ENCODE results near the gene CRAT.

The CRAT gene

DNA sequence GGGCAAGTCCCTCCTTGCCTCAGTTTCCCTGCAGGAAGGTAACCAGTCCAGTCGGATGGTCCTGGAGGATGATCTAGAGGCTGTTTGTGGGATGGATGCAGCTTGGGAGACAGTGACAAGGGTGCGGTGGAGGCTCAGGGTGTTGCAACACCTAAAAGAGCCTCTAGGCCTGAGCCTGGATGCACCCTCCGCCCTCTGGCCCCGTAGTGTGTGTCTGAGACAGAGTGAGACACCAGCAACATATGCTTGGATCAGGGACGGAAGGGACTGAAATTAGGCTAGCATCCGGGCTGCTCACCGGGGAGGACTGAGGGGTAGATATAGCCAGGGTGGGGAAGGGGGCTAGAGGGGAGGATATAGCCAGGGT, 1.1 kb downstream of the CRAT start:
- peak; percentile 46 for DNase-seq

DNA sequence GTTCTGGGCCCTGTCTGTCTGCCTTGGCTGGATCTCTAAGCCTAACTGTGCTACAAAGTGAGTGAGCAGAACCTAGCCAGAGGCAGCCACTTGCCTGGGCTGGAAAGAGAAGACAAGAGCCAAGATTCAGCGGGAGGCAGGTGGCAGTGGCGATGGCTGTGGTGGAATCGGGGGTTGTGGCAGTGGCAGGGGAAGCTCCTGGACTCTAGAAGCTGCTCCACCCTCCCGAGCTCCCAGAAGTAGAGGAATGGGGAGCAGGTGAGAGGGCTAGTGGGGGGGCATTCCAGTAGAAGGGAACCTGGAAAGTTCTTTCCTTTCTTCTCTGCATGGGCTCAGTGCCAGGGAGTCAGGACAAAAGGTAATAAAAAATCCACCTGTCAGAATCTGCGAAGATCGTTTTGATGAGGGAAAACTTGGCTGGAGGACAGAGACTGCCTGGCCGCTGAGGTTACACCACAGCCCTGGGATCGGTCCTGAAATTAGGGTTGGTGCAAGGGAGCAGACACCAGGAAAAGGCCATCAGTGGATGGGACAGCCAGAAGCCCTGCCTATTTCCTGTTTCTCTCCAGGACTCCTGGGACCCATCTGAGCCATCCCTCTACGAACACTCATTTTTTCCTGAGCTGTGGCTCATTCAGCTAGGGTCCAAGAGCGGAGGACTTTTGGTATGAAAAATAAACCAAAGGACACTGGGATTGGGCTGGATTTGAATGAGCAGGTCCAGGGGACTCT, 1.6 kb downstream of the CRAT start:
- DNase-seq: no peak

DNA sequence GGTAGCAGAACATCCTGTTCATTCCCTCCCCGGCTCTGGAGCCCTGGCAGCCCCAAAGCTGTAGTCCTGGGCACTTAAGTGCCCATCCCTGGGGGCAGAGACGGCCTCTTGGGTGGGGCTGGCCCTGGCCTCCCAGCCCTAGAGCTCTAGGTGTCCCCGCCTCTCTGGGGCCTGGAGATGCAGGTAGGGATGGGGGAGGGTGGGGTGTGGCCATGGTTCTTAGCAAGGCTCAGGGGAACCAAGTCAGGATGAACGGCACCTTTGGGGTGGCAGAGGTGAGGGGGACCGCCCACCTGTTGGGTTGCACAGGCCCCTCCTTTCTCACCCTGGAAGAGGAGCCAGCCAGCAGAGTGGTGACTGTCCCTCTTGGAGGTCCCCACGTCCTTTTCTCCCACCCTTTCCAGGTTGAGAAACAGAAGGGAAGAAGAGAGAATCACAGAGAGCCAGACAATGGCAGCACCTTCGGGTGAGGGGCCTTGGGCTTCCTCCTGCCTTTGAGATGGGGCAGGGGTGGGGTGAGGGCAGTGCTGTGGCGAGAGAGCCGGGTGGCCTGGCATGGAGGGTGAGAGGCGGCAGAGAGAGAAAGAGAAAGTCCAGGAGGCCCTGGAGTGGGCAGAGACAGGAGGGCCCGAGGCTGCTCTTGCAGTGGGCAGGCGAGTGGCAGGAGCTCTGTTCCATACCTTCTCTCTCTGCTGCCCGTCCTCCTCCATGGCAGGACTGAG, 2.3 kb downstream of the CRAT start:
- DNase-seq: no peak

DNA sequence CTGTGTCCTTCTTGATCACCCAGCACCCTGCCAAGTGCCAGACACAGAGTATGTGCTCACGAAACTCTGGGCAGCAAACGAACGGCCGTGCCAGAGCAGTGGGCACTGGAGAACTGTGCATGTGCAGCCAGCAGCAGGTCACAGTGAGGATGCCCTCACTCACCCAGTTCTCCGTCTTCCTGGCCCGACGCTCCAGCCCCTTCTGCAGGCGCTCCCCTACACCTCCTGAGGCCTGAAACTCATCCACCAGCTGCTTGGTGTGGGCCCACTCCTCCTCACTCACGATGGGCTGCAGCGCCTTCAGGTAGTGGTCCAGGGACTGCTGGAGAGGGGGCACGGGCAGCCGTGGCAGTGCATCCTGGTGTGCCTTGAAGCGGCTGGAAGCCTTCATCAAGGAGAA, 2.9 kb downstream of the CRAT start:
- DNase-seq: no peak

DNA sequence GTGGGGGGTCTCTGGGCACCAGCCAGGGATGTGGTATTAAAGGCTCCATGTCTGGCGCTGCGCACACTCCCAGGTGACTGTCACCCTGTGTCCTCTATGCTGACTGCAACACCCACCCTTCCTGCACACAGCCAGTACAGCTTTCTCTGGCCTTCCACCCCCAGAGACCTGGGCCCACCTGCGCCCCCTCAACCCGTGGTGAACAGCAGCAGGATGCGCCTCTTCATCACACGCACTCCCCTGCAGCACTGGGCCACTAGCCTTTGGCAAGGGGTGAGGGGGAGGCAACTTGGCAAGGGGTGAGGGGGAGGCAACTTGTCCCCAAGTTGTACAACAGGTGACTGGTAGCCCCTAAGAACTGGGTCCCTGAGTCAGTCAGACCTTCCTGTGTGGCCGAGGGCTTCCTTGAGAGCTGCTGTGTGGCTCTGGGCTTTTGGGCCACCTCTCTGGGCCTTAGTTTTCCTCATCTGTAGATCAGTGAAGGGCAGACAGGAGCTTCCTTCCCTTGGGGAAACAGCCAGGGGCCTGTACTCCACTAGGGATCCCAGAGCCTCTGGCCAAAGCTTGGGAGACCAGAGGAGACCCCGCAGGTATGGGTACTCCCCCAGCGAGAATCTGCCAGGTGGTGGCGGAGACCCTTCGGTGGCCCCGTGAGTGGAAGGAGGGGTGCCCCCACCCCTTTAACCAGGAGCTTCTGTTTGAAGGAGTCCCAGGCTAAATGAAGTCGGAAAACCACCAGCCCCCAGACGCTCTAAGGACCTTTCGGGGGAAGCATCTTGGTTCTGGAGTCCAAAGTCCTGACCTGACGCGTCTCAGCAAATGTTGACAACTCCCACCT, 4.5 kb downstream of the CRAT start:
- DNase-seq: no peak

DNA sequence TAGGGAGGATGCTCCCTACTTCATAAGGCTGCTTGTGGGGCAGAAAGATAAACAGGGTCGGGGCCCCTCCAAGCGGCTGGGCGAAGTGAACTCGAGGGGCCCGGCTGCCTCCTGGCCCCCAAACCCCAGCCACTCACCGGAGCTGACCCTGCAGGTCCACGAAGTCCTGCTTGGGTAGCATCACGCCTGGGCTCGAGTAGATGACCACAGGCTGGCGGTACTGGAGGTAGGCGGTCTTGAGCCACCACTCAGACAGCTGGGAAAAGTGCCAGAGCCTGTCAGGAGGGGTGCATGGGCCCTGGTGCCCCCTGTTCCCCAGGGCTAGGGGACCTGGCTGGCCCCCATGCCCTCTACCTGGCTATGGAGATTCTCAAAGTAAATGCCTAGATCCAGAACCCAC, 6.5 kb downstream of the CRAT start:
- no peak for DNase-seq

DNA sequence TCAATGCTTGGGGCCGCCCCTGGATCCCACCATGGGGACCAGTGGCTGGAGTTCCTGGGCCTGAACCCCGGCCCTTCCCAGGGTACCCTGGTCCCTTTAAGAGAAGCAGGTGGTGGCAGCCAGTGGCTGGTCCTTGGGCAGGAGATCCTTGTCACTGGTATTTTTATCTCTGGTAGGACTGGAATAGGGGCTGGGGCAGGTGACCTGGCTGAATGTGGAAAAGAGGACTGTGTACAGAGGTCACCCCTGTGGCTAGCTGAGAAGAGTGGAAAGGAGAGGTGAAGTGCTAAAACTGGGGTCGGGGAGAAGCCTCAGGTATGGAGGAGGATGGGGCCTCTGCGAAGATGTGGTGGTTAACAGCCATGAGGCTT, 7.0 kb downstream of the CRAT start:
- DNase-seq: no peak

DNA sequence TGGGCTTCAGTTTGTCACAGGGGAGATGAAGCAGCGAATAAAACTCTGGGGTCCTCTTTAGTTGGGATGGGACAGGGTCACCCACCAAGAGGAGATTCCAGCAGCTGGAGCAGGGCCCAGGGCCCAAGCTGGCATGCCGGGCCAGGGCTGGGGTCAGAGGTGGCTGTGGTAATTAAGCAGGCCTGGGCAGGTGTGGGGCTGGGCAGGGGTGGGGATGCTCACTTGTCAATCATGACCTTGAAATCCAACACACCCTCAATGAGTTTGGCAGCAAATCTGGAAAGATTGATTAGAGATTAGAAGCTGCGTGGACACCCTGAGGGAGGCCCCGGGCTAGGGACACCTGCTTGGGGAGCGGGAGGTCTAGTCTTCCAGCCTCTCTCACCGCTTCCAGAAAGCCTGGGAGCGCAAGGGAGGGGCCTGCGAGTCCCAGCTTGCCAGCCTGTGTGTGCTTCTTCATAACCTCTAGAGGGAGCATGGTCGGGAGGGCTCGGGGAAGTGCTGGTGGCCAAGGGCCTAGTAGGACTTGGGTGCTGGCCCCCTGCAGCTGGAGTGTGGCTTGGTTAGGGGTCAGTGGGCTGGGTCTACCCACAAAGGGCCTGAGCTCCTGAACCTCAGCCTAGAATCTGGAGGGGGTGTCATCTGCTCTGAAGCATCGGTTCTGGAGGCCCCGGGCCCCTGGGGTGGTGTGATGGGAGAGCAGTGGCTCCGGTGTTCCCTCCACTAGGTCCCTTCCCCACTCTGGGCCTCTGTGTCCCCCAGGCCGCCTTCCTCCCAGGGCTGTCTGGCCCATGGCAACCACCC, 7.6 kb downstream of the CRAT start:
- DNase-seq: peak; percentile 59

DNA sequence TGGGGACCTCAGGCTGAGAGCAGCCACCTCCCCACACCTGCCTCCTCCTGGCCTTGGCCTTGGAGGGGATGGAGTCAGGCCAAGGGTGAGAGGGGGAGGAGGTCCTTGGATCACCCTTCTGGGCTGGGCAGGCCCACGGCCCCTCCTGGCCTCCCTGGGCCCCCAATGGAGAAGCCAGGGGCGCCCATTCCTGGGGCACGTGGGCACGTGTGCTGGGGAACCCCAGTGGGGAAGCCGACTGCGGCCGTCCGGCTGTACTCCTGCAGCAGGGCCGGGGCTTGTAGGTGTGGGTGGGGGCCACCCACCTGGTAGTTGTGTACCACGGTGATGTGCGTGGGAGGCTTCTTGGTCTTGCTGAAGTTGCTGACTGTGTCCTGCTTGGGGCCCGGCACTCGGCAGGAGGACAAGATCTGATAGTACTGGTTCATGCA, 8.5 kb downstream of the CRAT start:
- no peak for DNase-seq

DNA sequence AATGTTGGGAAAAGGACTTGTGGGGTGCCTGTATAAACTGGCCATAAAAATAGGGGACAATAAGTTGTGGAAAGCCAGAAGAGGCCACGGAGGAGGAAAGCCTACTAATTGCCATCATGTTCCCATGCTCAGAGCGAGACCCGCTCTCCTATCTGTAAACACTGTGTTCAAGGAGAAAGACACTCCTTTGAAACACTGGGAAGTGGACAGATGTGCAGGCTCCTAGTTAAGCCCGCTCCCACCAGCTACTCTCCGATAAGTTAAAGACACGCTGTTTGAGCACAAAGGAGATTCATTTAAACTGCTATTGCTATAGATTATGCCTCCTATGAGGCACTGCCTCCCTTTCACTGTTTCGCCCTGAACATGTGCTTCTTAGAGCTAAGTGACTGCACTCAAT, 9.3 kb downstream of the CRAT start:
- DNase-seq: no peak

DNA sequence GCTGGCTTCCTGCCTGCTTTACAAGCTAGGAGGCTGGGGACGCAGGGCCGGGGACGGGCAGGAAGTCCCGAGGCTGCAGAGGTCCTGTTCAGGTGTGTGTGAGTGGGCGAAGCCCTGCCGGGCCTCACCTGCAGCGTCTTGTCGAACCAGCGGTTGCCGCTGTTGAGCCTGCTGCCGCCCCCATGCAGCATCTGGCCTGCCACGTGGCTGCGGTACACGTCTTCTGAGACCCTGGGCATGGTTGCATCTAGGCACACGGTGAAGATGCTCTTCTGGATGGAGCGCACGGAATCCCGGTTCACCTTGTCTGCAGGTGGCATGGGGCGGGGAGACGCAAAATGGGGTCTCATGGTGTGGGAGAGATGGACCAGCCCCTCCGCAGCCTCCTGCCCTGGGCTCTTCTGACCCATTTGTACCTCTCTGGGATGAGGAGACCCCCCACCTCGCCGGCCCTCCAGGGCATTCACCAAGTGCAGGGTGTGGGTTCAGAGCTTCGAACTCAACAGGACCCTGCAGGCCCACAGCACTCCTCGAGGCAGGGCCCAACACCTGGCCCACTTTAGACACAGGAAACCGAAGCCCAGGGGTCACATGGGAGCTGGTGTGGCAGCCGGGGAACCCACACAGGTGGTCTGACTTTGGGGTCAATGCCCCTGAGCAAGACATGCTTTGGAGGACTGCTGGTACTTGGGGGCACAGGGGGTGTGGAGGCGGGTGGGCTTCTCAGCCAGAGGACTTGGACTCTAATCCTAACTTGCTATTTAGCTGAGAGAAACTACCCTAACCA, 10.0 kb downstream of the CRAT start:
- DNase-seq: no peak

DNA sequence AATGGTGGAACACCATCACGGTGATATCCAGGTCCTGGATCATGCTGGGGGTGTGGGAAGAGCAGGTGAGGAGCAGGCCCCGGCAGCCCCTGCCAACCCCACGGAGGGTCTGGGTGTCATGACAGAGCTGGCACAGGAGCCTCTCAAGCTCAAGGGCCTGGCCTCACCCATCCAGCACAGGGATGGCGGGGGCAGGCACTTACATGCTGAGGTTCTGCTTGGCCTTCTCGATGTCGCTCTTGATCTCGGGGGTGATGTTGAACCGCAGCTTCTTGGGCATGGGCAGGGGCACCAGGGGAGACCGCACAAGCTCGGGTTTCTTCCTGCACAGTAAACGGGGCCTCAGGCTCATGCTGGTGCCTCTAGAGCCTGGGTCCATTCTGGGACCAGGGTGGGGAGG, 12.3 kb downstream of the CRAT start:
- DNase-seq: no peak

DNA sequence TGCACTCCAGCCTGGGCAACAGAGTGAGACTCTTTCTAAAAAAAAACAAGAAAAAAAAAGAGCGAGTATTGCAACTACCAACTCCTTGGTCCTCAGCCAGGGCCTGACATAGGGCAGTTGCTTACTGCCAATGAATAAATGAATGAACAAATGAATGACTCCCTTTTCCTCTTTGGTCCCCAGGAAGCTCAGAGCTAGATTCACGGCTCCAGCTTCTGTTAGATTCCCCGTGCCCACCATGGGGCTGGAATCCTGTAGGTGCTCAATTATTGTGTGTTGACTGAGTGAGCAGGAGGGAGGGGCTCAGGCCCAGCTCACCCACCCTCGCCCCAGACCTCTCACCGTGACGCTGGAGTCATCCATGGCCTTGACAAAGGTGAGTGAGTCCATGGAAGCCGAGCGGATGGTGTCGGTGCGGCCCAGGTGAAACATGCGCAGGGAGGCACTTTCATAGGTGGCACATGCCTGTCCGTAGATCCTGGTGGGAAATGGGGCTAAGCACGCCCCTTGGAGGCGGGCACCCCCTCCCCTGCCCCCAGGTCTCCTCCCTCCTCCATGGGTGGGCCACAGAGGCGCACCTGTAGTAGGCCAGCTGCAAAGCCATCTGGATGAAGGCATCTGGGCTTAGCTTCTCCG, 12.8 kb downstream of the CRAT start:
- no peak for DNase-seq

DNA sequence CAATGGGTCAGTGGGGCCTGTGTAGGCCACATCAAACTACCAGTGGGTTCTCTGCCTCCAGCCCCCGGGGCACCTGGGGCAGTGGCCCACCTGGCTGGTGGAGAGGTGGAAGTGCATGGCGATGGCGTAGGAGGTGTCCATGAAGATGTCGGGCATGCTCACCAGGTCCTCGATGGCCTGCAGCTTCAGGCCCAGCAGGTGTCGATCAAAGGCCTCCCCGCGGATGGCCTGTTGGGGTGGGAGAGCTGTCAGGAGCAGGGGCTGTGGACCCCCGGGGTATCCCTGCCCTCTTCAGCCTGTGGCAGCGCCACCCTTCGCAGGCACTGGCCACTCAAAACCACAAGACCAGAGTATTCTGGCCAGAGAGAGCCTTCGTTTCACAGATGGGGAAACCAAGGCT, 14.7 kb downstream of the CRAT start:
- DNase-seq: no peak

DNA sequence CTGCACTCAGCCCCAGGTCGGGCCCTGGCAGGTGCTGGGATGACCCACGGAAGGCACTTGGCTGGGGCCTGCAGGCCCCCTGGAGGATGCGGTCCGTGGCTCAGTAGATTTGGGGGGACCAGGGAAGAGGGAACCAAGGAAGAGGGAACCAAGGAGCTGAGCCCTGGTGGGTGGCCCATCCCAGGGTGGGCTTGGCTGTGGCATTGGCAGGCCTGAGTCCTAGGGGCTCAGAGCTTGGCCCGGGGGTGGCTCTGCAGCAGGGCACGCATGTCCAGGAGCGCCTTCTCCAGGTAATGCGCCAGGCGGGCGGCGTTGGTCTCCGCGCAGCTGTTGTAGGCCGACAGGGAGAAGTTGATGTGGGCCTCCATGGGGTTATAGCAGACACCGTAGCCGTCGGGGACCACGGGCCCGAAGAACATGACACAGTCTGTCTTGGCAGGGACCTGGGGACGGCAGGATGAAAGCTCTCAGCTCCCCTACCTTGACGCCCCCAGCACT, 15.4 kb downstream of the CRAT start:
- DNase-seq: no peak

DNA sequence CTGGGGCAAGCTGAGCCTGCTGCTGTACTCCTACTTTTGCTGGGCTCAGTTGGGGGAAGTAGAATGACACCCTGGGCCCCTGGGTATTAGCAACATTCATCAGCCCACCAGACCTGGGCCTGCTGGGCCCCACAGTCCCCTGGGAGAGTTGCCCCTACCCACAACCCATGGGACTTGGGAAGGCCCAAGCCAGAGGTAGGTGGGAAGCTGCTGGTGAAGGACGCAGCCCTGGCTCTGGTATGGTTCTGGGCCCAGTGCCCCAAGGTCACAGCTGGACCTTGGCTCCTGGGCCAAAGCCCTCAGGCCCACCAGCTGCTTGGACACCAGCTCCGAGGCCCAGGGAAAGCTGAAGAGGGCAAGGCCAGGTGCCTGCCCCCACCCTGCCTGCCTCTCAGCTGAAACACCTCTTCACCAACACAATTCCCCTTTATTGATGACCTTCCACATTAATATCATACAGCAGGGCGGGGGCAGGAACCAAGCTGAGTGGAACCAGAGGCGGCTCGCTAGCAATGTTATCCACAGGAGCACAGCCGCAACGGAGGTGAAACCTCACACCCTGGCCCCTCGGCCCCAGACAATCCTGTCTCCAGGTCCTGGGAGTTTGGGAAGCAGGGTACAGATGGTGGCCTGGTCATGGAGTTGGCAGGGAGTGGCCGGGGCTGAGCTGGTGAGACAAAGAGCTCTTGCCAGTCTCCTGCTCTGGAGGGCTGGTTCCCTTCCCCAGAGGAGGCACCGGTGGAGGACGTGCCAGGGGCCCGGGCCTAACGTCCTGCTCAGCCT, 16.0 kb downstream of the CRAT start:
- DNase-seq: no peak

DNA sequence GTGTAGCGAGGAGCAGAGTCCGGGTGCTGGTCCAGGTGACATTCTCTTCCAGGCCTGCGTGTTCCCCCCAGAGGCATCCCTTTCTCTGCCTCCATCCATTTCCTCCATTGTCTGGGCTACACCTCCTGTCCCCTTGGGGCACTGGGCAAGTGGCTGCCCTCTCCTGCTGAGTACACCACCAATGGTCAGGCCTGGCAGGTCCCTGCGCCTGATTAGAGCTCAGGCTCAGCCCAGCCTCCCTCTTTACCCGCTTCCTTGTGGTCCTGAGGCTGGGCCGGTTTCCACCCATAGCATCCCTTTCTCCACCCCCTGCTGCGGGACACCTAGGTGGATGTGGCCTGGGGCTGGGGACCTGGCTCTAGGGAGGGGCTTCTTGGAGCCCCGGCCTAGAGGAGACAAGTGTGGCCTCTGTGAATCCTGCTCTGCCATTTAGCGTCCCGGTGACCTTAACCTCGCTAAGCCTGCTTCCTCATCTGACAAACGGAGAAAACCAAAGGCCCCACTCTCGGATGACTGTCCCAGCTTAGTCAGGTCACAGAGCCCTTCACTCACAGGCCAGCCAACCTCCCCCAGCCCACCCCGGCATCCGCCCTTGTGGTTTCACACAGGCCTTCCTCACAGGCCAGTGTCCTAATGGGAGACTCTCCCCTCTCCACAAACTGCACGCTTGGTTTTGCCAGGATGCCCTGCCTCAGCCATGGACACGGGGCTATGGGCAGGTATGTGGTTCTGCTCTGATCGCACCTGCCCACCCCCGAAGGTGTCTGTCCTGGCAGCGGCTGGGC, 16.8 kb downstream of the CRAT start:
- no peak for DNase-seq

DNA sequence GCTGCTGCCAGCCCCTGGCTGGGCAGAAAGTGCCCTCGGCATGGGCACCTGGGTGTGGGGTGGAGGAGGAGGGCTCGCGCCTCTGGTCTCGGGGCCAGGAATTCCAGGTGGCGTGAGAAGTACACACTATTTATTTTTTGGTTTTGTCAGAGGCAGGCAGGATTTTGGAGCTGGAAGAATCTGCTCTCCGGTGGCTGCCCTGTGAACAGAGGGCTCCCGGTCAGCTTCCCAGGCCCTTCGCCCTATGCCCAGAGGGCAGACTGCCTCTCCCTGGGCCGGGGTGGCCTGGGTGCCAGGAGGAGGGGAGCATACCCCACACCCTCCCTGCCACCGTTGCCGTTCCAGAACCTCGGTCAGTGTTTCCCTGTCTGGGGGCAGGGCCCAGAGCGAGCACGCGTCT, 21.3 kb downstream of the CRAT start:
- no peak for DNase-seq

DNA sequence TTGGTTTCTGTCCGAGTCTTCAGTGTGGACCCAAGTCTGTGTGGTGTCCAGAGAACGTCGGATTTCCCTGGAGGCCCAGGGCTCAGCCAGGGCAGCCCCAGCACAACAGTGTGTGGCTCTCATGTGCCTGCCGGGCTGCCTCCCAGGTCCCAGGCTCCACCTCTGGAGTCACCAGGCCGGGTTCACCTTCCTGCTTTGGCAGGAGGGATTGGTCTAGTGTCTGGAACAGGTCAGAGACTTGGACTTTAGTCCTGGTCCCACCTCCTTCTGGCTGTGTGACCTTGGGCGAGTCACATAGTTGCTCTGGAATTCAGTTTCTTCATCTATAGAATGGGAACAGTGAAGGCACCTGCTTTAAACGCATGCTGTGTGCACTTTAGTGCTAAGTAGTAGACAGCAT, 26.5 kb downstream of the CRAT start:
- no peak for DNase-seq

DNA sequence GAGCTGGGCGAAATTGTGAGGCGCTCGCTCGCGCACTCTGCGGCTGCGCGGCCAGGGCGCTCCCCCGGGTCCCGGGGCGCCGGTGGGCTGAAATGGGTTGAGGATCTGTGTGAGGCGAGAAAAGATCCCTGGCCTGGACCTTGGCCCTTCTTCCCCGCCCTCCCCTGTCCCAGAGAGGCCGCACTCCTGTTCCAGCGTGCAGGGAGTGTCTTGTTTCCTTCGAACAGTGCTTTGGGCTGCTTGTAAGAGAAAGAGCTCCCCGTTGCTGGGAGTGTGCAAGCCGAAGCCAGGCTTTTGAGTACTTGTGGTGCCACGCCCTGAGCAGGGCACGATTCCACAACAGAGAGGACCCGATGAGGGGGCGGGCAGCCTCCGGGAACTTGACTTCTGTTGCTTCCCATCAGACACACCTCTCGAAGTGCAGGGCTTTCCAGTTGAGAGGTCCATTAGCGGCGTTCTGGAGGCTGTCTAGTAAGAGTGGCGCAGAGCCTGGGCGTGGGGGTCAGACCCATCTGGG, 29.1 kb downstream of the CRAT start:
- peak; percentile 37 for DNase-seq

Measured in suppressor macrophage treated with lipopolysaccharide for 4 hours (primary cell).